H54 (cell line): Measurements from ENCODE around the gene PCBP4.

ENCODE experiments used
- DNase-seq: peaks from one replicate; pipeline ENCODE4 v3.0.0; 2011; ENCODE audit warnings: low spot score, mixed read lengths; ENCODE audit not compliant: insufficient read length
- FAIRE-seq: peaks from 3 replicates; lab custom pipeline; 2011; peaks lifted over from hg19 to GRCh38; lab: Jason Lieb, UNC
- POLR2A ChIP-seq: IDR thresholded peaks from 2 replicates; pipeline ENCODE4 v1.6.1; 2011; ENCODE audit warnings: low read depth, mild to moderate bottlenecking, low read length

Gene PCBP4

GRCh38 chr3:51928438-51928837 is 38.8 kb downstream of the PCBP4 start:
- DNase-seq (no peak), FAIRE-seq (no peak)
- no peak for TF ChIP-seq POLR2A

DNA sequence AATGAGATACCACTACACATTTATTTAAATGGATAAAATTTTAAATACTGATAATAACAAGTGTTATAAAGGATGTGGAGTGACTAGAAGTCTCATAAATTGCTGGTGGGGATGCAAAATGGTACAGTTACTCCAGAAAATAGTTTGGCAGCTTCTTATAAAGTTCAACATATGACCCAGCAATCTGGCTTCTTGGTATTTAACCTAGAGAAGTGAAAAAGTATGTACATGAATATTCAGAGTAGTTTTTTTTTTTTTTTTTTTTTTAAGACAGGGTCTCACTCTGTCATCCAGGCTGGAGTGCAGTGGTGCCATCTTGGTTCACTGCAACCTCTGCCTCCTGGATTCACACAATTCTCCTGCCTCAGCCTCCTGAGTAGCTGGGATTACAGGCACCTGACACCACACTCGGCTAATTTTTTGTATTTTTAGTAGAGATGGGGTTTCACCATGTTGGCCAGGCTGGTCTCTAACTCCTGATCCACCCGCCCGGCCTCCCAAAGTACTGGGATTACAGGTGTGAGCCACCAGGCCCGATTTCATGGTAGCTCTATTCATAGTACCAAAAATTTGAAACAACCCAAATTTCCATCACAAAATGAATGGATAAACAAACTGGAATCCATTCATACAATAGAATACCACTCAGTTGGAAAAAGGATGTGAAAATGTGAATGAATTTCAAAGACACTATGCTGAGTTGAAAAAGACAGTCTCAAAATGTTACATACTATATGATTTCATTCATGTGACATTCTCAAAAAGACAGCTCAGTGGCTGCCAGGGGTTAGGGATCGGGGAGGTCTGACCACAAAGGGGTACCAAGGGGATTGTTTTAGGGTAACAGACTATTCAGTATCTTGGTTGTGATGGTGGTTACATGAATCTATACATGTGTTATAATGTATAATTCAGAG is 39.9 kb downstream of the PCBP4 start:
- FAIRE-seq (no peak), DNase-seq (no peak)
- no peak for TF ChIP-seq POLR2A

GRCh38 chr3:51921081-51921578 is 46.1 kb downstream of the PCBP4 start:
- no peak for TF ChIP-seq POLR2A
- DNase-seq (no peak), FAIRE-seq (no peak)

DNA sequence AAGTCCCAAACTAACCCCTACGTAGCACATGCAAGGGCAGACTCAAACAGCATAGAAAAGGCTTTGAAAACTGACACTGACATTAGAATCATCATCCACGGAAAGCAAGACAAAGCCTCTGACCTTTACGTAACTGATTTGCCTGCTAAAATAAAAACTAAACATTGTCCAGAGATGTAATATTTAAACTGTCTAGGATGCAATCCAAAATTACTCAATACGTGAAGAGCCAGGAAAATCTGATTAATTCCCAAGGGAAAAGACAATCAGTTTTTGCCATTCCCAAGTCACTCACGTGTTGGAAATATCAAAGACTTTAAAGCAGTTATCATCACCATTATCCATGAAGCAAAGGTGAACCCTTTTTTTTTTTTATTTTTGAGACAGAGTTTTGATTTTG is 50.8 kb downstream of the PCBP4 start:
- DNase-seq, result no peak
- no peak for FAIRE-seq
- no peak for TF ChIP-seq POLR2A

DNA sequence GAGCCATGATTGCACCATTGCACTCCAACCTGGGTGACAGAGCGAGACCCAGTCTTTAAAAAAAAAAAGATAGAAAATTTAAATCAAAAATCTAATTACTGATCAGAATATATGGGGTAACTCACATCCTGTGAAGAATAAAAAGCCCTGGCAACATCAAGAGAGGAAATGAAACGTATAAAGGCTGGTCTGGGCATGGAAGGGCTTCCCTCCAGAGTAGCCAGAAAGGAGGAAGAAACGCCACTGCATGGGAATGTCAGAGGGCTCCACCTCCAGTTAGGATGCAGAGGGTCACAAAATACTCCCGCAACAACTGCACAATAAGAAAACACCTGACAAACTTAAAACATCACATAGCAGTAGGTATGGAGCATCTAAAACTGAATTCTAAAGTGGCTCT is 59.2 kb downstream of the PCBP4 start:
- FAIRE-seq (no peak), DNase-seq (no peak)
- no peak for TF ChIP-seq POLR2A
